HG02973 (cell line): ENCODE results near the gene NOVA1.
"Not testable (repeated sequence)": the region's sequence is repeated elsewhere in the genome, so short reads cannot be mapped to it uniquely, and the experiment has no call there.

Experiments used
- ATAC-seq: cut with Tn5 transposase; IDR thresholded peaks from one replicate; pipeline ENCODE4 v1.9.1; 2021; ENCODE audit warnings: moderate library complexity; ENCODE audit not compliant: unreplicated experiment

The NOVA1 gene

GRCh38 chr14:26597589-26598080 lies at the start of gene NOVA1:
TSS of gene NOVA1 (minus strand) at chr14:26598033. CDS start at chr14:26597436, 597 bp downstream.
- ATAC-seq = no peak

- ATAC-seq = not testable (repeated sequence)
Observed at GRCh38 chr14:26645057-26645456, 47.2 kb upstream of the NOVA1 start.

DNA sequence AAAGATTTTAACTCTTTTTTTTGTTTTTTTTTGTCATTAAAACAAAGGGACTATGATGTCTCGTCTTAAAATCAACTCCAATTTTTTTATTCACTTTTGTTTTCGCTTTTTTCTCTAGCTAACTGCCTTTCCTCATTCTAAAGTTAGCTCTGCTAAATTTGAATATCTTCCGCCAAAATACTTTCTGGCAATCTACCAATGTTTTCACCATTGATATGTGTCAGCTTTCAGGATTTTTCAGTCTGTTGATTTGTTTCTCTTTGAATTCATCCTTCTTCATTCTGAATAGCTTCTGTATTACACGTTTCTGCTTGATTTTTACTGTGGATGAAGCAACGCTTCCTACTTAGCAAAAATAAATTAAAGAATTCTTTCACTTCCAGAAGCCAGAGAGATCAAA lies 38.7 kb upstream of the NOVA1 start:
- ATAC-seq = no peak

GRCh38 chr14:26634946-26635345 lies 37.1 kb upstream of the NOVA1 start:
- ATAC-seq = not testable (repeated sequence)

- ATAC-seq = no peak
Observed at GRCh38 chr14:26626256-26626655, 28.4 kb upstream of the NOVA1 start.

GRCh38 chr14:26622611-26623010 lies 24.8 kb upstream of the NOVA1 start:
- no peak for ATAC-seq

DNA sequence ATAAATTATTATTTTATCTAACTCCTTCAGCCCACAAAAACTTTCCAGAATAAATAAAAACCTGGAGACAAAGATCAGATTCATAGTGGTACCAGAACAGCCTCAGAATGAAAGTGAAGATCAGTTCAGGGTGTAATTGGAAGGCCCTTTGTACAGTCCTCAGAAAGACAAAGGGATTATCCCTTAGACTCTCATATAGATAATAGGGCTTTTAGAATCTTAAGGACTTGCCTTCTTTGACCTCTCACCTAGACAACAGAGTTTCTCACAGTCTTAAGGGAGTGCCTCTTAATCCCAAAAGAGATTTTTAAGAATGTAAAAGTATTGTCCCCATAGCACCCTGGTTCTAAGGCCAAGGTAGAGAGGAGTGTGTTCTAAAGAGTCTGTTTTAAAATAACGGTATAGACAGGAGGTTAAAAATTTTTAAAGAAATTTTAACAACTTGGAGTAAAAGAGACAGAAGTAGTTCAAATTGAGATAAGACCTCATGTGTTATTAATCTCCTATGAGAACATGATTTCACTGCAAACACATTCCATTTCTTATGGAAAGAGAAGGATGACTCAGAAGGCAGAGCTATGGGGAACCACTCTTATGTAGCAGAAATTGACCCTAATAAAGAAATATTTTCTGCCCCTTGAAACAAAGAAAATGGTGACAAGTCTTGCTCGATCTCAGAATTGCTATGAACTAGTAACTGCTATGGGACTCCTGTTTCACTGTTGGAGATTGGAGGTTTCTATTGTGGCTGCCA lies 24.2 kb upstream of the NOVA1 start:
- ATAC-seq = no peak

GRCh38 chr14:26621364-26621763 lies 23.5 kb upstream of the NOVA1 start:
- no peak for ATAC-seq

DNA sequence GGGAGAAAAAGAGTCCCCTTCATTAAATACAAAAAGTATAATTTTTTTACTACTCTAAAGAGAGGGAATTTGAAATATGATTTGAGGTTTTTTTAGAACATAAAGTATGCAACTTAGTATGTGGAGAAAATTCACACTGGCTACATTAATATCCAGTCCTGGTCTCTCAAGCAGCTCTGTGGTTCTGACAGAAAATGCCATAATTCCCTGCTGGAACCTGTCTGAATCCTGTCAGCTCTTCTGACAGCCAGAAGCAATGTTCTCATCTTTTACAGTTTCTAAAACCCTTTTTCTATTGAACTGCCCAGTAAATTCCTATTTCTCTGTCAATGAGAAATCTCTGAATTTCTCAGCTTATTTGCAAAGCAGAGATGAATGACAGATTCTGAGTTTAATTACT lies 13.4 kb upstream of the NOVA1 start:
- ATAC-seq = no peak

- no peak for ATAC-seq
Observed at GRCh38 chr14:26606729-26607312, 9.0 kb upstream of the NOVA1 start.

GRCh38 chr14:26605602-26606001 lies 7.8 kb upstream of the NOVA1 start:
- no peak for ATAC-seq

- ATAC-seq = no peak
Observed at GRCh38 chr14:26602902-26603301, 5.1 kb upstream of the NOVA1 start.

- no peak for ATAC-seq
Observed at GRCh38 chr14:26601856-26602255, 4.0 kb upstream of the NOVA1 start.

- no peak for ATAC-seq
Observed at GRCh38 chr14:26599291-26599690, 1.5 kb upstream of the NOVA1 start.

GRCh38 chr14:26598672-26599131 lies 869 bp upstream of the NOVA1 start:
- ATAC-seq = no peak

DNA sequence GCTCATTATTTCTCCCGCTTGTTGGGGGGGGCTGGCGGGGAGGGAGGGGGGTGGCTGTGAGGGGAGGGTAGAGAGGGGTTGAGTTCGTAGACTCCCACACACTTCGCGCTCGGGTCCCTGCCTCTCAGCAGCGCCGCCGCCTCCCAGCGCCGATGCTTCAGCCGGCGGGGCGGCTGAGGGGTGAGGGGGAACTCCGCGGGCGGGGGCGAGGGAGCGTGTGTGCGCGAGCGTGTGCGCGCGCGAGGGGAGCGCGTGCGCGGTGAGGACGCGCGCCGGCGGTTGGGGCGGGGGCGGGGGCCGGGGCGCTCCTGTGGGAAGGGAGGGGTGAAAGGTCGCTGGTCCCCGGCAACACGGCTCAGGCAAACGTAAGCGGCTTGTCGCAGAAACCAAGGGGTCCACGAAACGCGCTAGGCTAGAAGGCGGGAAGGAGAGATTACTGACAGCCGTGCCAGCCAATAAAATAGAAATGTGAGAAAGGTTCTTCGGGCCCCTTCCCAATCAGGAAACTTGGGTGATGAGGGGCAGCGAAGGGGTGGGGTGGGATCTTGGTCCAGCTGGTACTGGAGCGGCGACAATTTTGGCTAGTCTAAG lies 343 bp upstream of the NOVA1 start:
- no peak for ATAC-seq

- ATAC-seq = no peak
Observed at GRCh38 chr14:26597071-26597588, 703 bp downstream of the NOVA1 start.

- no peak for ATAC-seq
Observed at GRCh38 chr14:26596543-26597061, 1.2 kb downstream of the NOVA1 start.

- ATAC-seq = no peak
Observed at GRCh38 chr14:26595926-26596542, 1.8 kb downstream of the NOVA1 start.

- ATAC-seq = no peak
Observed at GRCh38 chr14:26594756-26595545, 2.9 kb downstream of the NOVA1 start.
